CMK (cell line): ENCODE results near the gene KLHL21.
"Not testable (repeated sequence)": the region's sequence is repeated elsewhere in the genome, so short reads cannot be mapped to it uniquely, and the experiment has no call there.

Experiments used
- DNase-seq: peaks from one replicate; pipeline ENCODE4 v3.0.0-alpha.2; 2010; ENCODE audit warnings: low read depth

KLHL21 gene

GRCh38 chr1:6584126-6585080, 18.3 kb downstream of the KLHL21 start:
- DNase-seq = no peak

DNA sequence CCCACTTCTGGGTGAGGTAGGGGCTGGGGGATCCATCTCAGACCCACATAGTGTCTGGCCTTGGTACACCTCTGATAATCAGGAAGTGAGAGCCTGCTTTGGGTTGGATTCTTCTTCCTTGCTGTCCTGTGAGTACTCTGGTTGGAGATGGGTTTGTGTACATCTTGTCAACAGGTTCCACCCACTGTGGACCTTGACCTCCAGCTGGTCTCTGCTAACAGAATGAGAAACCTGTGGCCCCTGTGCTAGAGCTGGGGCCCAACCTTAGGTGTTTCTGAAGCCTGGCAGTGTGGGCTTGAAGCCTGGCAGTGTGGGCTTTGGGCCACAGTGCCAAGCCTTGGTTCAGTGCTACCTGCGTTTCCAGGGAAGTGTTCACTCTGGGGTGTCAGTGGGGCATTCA, 20.3 kb downstream of the KLHL21 start:
- no peak for DNase-seq

GRCh38 chr1:6581561-6582305, 20.9 kb downstream of the KLHL21 start:
- DNase-seq = no peak

DNA sequence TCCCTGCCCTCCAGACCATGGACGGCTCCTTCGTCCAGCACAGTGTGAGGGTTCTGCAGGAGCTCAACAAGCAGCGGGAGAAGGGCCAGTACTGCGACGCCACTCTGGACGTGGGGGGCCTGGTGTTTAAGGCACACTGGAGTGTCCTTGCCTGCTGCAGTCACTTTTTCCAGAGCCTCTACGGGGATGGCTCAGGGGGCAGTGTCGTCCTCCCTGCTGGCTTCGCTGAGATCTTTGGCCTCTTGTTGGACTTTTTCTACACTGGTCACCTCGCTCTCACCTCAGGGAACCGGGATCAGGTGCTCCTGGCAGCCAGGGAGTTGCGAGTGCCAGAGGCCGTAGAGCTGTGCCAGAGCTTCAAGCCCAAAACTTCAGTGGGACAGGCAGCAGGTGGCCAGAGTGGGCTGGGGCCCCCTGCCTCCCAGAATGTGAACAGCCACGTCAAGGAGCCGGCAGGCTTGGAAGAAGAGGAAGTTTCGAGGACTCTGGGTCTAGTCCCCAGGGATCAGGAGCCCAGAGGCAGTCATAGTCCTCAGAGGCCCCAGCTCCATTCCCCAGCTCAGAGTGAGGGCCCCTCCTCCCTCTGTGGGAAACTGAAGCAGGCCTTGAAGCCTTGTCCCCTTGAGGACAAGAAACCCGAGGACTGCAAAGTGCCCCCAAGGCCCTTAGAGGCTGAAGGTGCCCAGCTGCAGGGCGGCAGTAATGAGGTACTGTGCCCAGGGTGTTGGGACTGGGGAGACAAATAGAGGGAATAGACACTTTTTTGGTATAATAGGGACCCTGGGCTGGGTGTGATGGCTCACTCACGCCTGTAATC, 21.9 kb downstream of the KLHL21 start:
- DNase-seq = no peak

DNA sequence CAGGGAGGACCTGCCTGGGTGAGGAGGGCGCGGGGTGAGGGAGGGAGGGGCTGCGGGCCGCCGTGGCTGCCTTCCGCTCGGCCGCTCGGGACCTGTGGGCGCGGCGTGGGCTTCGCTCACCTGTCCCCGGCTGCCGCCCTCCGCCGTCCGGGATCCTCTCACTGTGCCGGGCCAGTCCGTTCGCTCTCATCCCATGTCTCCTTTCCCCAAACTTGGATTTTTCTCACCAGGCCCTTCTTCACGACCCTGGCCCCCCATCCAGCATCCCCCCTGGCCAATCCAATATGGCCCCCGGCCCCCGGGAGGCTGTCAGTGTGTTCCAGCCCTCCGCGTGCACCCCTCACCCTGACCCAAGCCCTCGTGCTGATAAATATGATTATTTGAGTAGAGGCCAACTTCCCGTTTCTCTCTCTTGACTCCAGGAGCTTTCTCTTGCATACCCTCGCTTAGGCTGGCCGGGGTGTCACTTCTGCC, 22.5 kb downstream of the KLHL21 start:
- no peak for DNase-seq

DNA sequence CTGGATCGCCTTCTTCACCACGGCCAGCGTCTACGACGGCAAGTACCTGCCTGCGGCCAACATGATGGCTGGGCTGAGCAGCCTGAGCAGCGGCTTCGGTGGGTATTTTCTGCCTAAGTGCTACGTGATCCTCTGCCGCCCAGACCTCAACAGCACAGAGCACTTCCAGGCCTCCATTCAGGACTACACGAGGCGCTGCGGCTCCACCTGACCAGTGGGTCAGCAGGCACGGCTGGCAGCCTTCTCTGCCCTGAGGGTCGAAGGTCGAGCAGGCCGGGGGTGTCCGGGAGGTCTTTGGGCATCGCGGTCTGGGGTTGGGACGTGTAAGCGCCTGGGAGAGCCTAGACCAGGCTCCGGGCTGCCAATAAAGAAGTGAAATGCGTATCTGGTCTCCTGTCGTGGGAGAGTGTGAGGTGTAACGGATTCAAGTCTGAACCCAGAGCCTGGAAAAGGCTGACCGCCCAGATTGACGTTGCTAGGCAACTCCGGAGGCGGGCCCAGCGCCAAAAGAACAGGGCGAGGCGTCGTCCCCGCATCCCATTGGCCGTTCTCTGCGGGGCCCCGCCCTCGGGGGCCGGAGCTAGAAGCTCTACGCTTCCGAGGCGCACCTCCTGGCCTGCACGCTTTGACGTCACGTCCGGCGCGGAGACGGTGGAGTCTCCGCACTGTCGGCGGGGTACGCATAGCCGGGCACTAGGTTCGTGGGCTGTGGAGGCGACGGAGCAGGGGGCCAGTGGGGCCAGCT, 23.1 kb downstream of the KLHL21 start, which contains the start of gene ZBTB48:
TSS of gene ZBTB48 (plus strand) at position 621 of the 745 bp plus-strand sequence. CDS start 616 bp downstream, outside the sequence.
- peak; percentile 97 for DNase-seq

DNA sequence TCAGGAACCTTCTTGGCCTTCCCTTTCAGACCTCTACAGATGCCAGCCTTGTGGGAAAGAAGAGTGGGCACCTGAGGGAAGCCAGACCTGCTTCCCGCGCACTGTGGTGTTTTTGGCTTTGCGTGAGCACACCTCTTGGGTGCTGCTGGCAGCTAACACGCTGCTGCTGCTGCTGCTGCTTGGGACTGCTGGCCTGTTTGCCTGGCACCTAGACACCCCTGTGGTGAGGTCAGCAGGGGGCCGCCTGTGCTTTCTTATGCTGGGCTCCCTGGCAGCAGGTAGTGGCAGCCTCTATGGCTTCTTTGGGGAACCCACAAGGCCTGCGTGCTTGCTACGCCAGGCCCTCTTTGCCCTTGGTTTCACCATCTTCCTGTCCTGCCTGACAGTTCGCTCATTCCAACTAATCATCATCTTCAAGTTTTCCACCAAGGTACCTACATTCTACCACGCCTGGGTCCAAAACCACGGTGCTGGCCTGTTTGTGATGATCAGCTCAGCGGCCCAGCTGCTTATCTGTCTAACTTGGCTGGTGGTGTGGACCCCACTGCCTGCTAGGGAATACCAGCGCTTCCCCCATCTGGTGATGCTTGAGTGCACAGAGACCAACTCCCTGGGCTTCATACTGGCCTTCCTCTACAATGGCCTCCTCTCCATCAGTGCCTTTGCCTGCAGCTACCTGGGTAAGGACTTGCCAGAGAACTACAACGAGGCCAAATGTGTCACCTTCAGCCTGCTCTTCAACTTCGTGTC, 23.9 kb downstream of the KLHL21 start:
- DNase-seq = no peak

GRCh38 chr1:6577831-6578525, 24.7 kb downstream of the KLHL21 start:
- DNase-seq = no peak

GRCh38 chr1:6574818-6575217, 27.9 kb downstream of the KLHL21 start:
- no peak for DNase-seq

GRCh38 chr1:6574025-6574620, 28.5 kb downstream of the KLHL21 start:
- no peak for DNase-seq

DNA sequence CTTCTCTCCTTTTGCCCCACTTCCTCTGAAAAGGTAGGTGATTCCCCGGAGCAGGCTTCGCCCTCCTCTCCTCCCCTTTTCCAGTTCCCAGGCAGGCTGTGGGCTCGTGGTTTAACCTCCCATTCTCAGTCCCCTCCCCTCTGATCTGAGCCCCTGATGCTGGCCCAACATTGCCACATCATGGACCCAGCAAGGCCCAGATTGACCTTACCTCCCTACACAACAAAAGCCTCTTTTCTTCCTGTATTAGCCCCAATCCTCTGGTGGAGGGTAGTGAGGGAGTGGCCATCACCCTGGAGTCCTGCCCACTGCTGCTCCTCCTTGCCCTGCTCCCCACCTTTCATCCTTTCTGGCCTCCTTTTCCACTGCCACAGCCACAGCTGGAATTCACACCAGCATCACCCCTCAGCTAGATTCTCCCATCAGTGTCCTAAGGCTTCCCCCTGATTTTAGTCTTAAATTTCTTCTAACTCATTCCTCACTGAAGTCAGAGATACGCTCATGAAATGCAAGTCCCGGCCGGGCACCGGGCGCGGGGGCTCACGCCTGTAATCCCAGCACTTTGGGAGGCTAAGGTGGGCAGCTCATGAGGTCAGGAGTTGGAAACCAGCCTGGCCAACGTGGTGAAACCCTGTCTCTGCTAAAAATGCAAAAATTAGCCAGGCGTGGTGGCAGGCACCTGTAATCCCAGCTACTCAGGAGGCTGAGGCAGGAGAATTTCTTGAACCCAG, 29.9 kb downstream of the KLHL21 start:
- DNase-seq = no peak

DNA sequence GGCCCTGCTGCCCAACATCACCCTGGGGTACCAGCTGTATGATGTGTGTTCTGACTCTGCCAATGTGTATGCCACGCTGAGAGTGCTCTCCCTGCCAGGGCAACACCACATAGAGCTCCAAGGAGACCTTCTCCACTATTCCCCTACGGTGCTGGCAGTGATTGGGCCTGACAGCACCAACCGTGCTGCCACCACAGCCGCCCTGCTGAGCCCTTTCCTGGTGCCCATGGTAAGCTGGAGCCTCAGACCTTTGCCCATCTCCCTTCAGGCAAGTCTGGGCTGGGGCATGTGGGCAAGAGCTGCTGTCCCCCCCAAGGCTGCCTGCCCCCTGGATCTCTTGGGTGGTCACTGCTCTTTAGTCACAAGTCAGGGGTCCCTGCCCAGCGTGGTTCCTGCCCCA, 31.7 kb downstream of the KLHL21 start:
- no peak for DNase-seq

- no peak for DNase-seq
Observed at GRCh38 chr1:6570100-6570499, 32.6 kb downstream of the KLHL21 start.

- no peak for DNase-seq
Observed at GRCh38 chr1:6569033-6569432, 33.6 kb downstream of the KLHL21 start.

DNA sequence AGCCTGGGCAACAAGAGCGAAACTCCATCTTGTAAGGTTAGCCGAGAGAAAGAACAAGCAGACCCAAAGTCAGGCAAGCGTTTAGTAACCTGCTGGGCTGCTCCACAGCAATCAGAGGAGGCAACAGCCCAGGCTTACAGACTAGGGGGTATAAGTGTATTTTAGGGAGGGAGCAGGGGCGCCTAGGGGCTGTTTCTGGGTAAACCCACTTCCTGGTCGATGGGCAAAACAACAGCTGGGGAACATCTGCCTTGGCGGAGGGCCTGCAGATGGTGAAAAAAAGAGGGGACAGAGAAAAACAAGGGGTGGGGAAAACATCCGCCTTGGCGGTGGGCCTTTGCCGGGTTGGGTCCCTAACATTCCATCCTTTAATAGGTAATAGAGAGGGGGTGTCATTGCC, 42.4 kb downstream of the KLHL21 start:
- no peak for DNase-seq

DNA sequence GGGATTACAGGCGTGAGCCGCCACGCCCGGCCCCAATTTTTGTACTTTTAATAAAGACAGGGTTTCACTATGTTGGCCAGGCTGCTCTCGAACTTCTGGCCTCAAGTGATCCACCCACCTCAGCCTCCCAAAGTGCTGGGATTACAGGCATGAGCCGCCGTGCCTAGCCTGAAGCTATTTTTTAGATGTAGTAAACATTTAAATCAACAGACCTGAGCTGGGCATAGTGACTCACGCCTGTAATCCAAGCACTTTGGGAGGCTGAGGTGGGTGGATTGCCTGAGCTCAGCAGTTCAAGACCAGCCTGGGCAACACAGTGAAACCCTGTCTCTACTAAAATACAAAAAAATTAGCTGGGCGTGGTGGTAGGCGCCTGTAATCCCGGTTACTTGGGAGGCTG, 43.5 kb downstream of the KLHL21 start:
- not testable (repeated sequence) for DNase-seq

DNA sequence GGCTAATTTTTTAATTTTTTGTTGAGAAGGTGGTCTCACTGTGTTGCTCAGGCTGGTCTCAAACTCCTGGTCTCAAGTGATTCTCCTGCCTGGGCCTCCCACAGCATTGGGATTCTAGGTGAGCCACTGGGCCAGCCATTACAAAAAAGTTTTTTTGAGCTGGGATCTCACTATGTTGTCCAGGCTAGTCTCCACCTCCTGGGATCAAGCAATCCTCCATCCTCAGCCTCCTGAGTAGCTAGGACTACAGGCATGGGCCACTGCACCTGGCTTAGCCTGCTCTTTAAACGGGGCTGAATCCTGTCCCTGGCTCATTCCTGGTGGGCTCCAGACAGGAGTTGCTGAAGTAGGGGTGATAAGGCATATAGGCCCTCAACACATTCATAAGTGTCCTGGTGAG, 45.1 kb downstream of the KLHL21 start:
- DNase-seq = no peak

DNA sequence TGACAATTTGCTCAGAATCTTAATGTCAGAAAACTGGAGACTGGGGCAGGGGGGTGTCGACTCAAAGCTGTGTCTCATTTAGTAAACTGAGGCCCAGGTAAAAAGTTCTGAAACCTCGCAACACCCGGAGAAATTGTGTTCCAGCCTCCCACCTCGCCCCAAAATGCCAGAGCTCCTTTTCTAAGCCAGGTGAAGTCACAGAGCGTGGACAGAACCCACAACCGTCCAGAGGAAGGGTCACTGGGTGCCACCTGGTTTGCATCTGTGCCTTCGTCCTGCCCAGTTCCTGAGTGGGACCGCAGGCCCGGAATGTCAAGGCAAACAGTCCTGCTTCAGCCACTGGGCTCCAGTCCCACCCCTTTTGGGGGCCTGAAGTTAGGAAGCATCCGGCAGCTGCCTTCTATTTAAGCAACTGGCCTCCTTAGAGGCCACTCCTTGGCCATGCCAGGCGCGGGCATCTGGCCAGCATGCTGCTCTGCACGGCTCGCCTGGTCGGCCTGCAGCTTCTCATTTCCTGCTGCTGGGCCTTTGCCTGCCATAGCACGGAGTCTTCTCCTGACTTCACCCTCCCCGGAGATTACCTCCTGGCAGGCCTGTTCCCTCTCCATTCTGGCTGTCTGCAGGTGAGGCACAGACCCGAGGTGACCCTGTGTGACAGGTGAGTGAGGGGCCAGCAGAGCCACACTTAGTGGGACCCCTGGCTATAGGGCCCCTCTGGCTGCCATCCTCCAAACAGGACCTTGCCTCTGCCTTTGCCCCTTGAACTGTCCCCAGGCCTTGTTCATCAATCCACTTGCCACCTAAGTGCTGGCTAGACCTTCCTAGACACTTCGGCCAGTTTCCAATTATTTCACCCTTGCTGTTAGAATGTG, 47.5 kb downstream of the KLHL21 start, which contains the start of gene TAS1R1:
TSS of gene TAS1R1 (plus strand) at position 401 of the 872 bp plus-strand sequence. CDS start at position 468, 67 bp downstream.
- no peak for DNase-seq
